ENCODE measurements around the gene SEC14L1. TPM values are rescaled to one million over a fixed set of nuclear protein-coding genes. Genes with fewer than 3 reads are reported as not detected.

Gene SEC14L1
- total and polyA plus RNA-seq, 2 of the 8 experiments (the other 6 are each of a cell fraction or from before 2014, with no cell fraction given) = 27.2 to 74.4 TPM

GRCh38 chr17:77247609-77248008 lies 106.8 kb downstream of the SEC14L1 start (continued):
- TF ChIP-seq CREB1 (IDR thresholded peaks at IDR 0.05) (no peak), POU5F1 (IDR thresholded peaks at IDR 0.05; ENCODE audit: low read depth, low read length) (no peak), POLR2A (IDR thresholded peaks at IDR 0.05; ENCODE audit: control extremely low read depth in 1 of 2, low read depth in 2 of 2, low read length in 2 of 2) (no peak), RXRA (IDR thresholded peaks at IDR 0.05; ENCODE audit: insufficient read depth, low read depth, low read length) (no peak)
